ENCODE data around the gene FGF3.

GRCh38 chr11:69839516-69839915 lies 20.3 kb upstream of the FGF3 start:
- TF ChIP-seq CTCF (IDR thresholded peaks at IDR 0.05), result no peak
- no peak for TF ChIP-seq POLR2A (IDR thresholded peaks at IDR 0.05)
